ENCODE results near the gene SAP25. TPM values are rescaled to one million over a fixed set of nuclear protein-coding genes. Genes with fewer than 3 reads are reported as not detected.

The SAP25 gene
- total RNA-seq, 1 donor from 2014 or later, result not detected

GRCh38 chr7:100589341-100589947 lies 15.7 kb upstream of the SAP25 start:
- Histone ChIP-seq H3K27me3 (no peaks in the 10 kb centered on the region), H3K4me3 (no peak overlapping the region)

GRCh38 chr7:100588438-100588837 lies 14.7 kb upstream of the SAP25 start:
- peaks cover 10% of the 10 kb centered on the region for H3K27me3 Mint-ChIP-seq (ENCODE audit: insufficient read depth, low read depth)
- Histone ChIP-seq H3K9ac (no peak overlapping the region), H3F3A (ENCODE audit: low read depth) (peaks cover 38% of the 10 kb centered on the region), H4K20me1 (ENCODE audit: low read depth) (peaks cover 23% of the 10 kb centered on the region), H3K36me3 (no peaks in the 10 kb centered on the region), H3K4me2 (peak overlapping the region; percentile 85), H3K4me3 (no peak overlapping the region), H3K79me2 (ENCODE audit: low read depth) (peaks cover 16% of the 10 kb centered on the region), H3K27me3 (no peaks in the 10 kb centered on the region), H3K27ac (no peak overlapping the region), H3K4me1 (peaks cover 34% of the 10 kb centered on the region), H2AFZ (replicated peaks) (no peak overlapping the region), H3K9me3 (ENCODE audit: low read depth) (no peaks in the 10 kb centered on the region)
- no peaks in the 10 kb centered on the region for H3K9me3 Mint-ChIP-seq
- TF ChIP-seq CTCF (IDR thresholded peaks at IDR 0.05) (peak; percentile 12), EZH2phosphoT487 (IDR thresholded peaks at IDR 0.05) (no peak)
- H3K4me1 Mint-ChIP-seq, result peaks cover 47% of the 10 kb centered on the region
- DNase-seq (ENCODE audit: low spot score), result peak; percentile 41
- peak overlapping the region; percentile 98 for H3K4me3 Mint-ChIP-seq
- H3K27ac Mint-ChIP-seq, result peak overlapping the region; percentile 62
- H3K36me3 Mint-ChIP-seq, result no peaks in the 10 kb centered on the region

More at GRCh38 chr7:100589341-100589947, 15.7 kb upstream of the SAP25 start:
- Mint-ChIP-seq H3K4me1 (peaks cover 38% of the 10 kb centered on the region), H3K27ac (no peak overlapping the region), H3K9me3 (no peaks in the 10 kb centered on the region), H3K4me3 (peak overlapping the region; percentile 41), H3K36me3 (no peaks in the 10 kb centered on the region), H3K27me3 (ENCODE audit: insufficient read depth, low read depth) (peaks cover 12% of the 10 kb centered on the region)
- Histone ChIP-seq H3F3A (ENCODE audit: low read depth) (peaks cover 29% of the 10 kb centered on the region), H3K4me1 (peaks cover 24% of the 10 kb centered on the region), H3K79me2 (ENCODE audit: low read depth) (peaks cover 10% of the 10 kb centered on the region), H3K9me3 (ENCODE audit: low read depth) (no peaks in the 10 kb centered on the region), H3K9ac (no peak overlapping the region), H3K27ac (no peak overlapping the region), H3K36me3 (no peaks in the 10 kb centered on the region), H4K20me1 (ENCODE audit: low read depth) (peaks cover 14% of the 10 kb centered on the region), H3K4me2 (peak overlapping the region; percentile 55), H2AFZ (replicated peaks) (peak overlapping the region; percentile 89)
- peak; percentile 37 for DNase-seq (ENCODE audit: low spot score)
- TF ChIP-seq EZH2 (IDR thresholded peaks at IDR 0.05) (no peak), CTCF (IDR thresholded peaks at IDR 0.05) (no peak), EZH2phosphoT487 (IDR thresholded peaks at IDR 0.05) (no peak)

GRCh38 chr7:100586266-100587025 lies 12.7 kb upstream of the SAP25 start, which contains the start of gene FBXO24:
Gene FBXO24, plus strand, starts transcription at chr7:100586328. Its CDS starts 298 bp downstream, at chr7:100586626.
- no peaks in the 10 kb centered on the region for H3K27me3 ChIP-seq
- no peaks in the 10 kb centered on the region for H3K9me3 Mint-ChIP-seq
- no peaks in the 10 kb centered on the region for H3K36me3 ChIP-seq

More at GRCh38 chr7:100586266-100587025, 12.7 kb upstream of the SAP25 start, which contains the start of gene FBXO24:
- peaks cover 46% of the 10 kb centered on the region for H3K4me1 Mint-ChIP-seq
- Histone ChIP-seq H3K9me3 (ENCODE audit: low read depth) (no peaks in the 10 kb centered on the region), H3K27ac (peak within 1 kb of the TSS; percentile 90), H2AFZ (replicated peaks) (no peak within 1 kb of the TSS), H3K79me2 (ENCODE audit: low read depth) (peaks cover 16% of the 10 kb centered on the region), H3K4me1 (peaks cover 36% of the 10 kb centered on the region), H3K4me3 (peak within 1 kb of the TSS; percentile 75), H4K20me1 (ENCODE audit: low read depth) (peaks cover 34% of the 10 kb centered on the region), H3F3A (ENCODE audit: low read depth) (peaks cover 38% of the 10 kb centered on the region), H3K4me2 (peak within 1 kb of the TSS; percentile 90), H3K9ac (peak within 1 kb of the TSS; percentile 53)
- TF ChIP-seq EZH2 (IDR thresholded peaks at IDR 0.05) (no peak), CTCF (IDR thresholded peaks at IDR 0.05) (no peak), EZH2phosphoT487 (IDR thresholded peaks at IDR 0.05) (no peak)
- peaks cover 13% of the 10 kb centered on the region for H3K27me3 Mint-ChIP-seq (ENCODE audit: insufficient read depth, low read depth)
- peak; percentile 100 for DNase-seq (ENCODE audit: low spot score)
- peak within 1 kb of the TSS; percentile 98 for H3K4me3 Mint-ChIP-seq
- H3K27ac Mint-ChIP-seq, result peak within 1 kb of the TSS; percentile 96
- H3K36me3 Mint-ChIP-seq, result no peaks in the 10 kb centered on the region

Data from neural progenitor cell (in vitro differentiated cells).